Measurements from ENCODE around the gene HHIPL1.

HHIPL1 gene

DNA sequence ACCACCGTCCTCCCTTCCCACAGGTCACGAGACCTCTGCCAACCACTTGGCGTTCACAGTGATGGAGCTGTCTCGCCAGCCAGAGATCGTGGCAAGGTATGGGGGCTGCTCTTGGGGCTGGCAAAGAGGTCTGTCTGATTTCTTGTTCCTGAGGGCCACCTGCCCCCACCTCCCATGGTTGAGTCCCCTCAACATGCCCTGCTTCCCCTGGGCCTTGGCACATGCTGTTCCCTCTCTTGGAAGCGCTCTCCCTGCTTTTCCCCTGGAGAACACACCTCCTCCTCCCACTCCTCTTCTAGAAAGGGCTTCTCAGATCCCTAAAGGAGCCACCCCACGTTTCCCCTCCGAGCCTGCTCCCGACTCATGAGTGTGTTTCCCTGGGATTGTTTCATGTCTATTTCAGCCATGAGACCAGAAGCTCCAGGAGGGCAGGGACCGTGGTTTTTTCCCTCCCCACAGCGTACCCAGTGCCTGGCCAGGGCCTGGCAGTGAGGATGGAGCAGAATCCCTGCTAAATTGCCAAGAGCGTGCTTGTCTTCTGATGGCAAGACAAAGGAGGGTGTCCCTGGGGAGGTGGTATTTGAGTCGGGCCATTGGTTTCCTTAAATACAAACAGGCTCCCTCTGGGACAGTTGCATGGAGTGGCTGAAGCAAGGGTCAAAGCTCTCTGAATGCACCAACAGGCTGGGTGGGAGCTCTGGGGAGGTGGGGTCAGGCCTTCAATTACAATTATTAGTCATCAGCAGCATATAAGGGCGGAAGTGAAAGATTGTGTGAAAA, 73.3 kb downstream of the HHIPL1 start:
- DNase-seq: no peak

DNA sequence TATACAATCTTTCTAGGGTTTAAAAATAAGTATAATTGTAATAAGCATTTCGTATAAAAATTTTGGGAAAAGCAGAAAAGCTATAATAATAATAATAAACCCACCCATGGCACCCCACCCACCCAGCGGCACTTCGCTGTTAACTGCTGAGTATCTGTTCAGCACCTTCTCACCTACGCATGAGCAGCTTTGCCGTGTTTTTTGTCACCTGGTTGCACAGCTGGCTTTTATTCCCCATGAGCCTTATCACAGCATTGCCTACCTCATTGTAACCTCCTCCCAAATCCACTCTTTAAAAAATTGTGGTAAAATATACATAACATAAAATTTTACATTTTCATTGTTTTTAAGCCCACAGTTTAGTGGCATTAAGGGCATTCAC, 73.9 kb downstream of the HHIPL1 start:
- DNase-seq: no peak

DNA sequence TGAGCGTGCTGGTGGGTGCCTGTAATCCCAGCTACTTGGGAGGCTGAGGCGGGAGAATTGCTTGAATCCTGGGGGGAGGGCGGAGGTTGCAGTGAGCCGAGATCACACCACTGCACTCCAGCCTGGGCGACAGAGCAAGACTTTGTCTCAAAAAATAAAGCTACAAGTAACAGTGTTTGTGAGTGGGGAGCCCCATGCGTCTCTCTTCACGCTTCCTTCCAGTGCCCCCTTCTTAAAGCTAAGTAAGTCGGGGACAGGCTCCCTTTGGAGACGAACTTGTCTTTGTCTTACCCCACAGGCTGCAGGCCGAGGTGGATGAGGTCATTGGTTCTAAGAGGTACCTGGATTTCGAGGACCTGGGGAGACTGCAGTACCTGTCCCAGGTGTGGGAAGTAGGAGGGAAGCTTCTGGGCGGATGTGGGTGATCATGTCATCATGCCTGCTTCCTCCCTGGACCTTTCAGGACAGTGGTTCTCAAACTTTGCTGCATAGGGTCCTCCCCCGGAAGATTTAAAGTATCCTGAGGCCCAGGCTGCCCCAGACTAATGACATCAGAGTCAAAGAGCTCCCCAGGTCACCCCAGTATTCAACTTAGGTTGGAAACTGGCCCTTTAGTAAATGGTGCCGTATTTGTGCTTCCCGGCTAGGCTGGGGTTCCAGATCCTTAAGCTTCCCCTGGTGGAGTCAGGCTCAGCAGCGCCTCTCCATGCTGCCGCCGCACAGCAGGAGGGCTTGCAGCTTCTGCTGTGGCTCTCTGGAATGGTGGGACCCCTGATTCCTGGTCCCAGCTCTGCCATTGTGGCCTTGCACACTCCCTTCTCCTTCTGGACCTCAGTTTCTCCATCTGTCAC, 76.2 kb downstream of the HHIPL1 start:
- no peak for DNase-seq

DNA sequence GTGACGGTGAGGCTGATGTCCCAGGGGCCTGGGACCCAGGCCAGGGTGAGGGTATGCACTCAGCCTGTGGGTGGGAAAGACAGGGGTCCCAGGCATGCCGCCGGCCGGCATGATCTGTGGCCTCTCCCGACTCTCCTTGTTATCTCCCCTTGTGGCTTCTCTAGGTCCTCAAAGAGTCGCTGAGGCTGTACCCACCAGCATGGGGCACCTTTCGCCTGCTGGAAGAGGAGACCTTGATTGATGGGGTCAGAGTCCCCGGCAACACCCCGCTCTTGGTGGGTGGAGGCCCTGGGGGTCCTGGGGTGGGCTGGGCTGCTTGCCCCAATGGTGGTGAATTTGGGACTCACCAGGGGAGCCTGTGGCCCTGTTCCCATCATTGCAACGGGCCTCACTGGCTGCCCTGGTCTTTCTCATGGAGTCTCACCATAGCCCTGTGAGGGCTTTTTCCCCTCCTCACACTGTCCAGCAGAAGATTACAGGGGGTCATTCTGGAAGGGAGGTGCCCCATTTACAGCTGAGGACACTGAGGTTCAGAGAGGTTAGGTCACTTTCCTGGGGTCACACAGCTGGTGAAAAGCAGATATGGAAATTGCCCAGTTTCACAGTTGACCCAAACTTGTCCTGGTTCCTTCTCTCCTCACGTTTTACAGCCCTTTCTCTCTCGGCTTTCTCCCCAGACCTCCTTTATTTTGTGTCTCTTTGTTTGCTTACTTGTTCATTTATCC, 77.0 kb downstream of the HHIPL1 start:
- no peak for DNase-seq

DNA sequence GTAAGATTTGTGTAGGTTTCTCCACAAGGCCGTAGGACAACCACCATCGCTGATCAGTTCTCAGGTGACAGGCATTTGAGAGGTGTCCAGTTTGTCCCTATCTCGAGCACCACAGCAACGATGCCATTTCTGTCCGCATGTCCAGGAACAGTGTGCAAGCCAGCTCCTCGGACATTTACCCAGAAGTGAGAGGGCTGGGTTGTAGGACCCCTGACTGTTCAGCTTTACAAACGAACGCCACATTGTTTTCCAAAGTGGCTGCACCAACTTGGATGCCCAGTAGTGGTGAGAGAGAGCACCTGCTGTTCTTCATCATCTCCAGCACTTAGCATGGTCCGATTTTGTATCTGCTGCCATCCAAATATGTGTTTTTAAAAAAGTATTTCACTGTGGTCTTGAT, 77.8 kb downstream of the HHIPL1 start:
- no peak for DNase-seq

DNA sequence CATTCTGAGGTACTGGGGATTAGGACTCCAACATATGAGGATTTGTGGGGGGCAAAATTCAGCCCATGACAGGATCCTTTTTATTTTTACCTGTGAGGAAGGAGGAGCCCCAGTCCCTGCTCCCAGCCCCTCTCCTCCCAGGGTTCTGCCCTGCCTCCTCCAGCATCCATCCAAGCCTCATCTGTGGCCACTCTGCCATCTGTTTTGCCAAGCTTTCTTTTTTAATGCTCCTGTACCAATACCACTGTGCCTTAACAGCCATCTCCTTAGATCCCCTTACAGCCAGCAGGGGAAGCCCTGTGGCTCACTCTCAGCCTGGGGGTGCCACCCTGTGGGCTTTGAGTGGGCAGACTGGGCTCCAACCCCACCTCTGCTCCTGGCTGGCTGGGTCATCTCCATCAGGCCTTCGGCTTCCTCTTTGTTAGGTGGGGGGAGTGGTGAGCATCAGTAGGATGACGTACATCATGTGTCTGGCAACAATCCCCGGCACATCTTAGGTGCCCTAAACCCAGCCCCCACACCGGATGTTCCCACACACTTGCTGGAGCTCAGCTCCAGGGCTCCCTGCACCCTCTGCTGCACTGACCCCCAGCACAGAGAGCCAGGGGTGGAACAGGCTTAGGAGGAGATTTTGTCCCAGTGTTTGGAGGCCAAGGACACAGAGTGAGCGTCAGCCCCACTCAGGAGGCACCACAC, 79.4 kb downstream of the HHIPL1 start:
- peak; percentile 10 for DNase-seq

DNA sequence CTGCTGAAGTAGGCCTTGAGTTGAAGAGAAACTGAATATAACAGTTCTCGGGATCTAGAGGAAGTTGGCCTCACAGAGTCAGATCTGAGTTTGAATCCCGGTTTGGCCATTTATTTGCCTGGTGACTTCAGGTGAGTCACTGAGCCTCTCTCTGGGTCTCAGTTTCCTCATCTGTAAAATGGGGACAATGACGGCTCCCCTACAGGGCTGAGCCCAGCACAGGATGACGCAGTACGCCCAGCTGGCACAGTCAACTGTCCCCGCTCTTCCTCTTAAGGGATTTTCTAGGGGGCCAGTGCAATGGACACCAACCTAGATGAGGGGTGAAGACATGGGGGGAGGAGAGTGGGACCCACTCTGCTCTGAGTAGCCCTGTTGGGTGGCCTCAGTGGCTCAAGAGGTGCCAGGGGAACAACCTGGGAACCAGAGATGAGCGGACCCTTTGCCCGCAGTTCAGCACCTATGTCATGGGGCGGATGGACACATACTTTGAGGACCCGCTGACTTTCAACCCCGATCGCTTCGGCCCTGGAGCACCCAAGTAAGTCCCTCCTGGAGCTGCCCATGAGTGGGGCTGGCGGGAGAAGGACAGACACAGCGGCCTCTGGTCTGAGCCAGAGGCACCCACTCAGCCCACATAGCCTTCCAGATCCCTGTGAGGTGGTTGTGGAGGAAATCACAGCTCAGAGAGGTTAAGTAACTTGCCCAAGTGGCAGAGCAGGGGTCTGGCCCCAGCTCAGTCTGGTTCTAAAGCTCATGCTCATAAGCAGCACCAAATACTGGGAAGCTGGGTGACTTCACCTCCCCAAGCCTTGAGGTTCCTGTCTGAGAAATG, 80.2 kb downstream of the HHIPL1 start:
- no peak for DNase-seq

DNA sequence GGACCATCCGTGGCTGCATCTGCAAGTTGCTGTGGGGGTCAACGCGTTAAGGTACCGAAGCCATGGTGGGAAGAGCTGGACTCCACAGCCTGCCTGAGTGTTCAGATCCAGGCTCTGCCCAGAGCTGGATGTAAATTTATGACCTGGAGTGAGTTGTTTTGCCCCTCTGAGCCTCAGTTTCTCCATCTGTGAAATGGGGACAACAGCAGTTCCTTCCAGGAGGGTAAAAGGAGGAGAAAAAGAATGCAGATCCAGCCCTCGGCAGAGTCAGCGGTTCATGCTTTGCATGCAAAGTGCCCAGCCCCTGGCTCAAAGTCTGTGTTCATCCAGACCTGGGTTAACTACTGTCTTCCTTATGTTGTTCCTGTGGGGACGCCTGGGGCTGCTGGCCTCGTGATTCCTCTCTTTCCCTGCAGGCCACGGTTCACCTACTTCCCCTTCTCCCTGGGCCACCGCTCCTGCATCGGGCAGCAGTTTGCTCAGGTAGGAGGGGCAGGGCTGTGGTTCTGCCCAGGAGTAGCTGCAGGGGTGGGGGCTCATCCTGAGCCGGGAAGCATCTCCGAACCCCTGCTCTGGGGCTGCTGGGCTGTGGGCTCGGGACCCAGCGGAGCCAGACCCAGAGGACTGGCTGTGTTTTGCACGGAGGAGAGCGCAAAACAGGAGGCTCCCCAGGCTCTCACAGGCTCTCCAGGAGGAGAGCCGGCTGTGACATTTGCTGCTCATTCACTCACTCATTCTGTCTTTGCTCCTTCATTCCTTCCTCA, 81.0 kb downstream of the HHIPL1 start:
- DNase-seq: no peak

DNA sequence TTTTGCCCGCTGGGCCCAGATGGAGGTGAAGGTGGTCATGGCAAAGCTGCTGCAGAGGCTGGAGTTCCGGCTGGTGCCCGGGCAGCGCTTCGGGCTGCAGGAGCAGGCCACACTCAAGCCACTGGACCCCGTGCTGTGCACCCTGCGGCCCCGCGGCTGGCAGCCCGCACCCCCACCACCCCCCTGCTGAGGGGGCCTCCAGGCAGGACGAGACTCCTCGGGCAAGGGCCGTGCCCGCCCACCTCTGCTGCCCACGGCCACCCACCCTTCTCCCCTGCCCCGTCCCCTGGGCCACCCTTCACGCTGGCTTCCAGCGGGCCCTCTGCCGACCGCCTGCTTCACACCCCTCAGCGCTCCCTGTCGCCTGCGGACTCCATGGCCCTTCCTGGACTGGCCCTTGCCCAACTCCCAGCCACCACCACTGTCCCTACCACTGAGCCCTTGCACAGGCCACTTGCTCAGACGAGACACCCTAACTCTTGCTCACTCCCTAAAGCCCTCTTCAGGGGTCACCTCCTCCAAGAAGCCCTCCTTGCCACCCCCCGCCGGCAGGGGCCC, 81.7 kb downstream of the HHIPL1 start:
- DNase-seq: no peak

DNA sequence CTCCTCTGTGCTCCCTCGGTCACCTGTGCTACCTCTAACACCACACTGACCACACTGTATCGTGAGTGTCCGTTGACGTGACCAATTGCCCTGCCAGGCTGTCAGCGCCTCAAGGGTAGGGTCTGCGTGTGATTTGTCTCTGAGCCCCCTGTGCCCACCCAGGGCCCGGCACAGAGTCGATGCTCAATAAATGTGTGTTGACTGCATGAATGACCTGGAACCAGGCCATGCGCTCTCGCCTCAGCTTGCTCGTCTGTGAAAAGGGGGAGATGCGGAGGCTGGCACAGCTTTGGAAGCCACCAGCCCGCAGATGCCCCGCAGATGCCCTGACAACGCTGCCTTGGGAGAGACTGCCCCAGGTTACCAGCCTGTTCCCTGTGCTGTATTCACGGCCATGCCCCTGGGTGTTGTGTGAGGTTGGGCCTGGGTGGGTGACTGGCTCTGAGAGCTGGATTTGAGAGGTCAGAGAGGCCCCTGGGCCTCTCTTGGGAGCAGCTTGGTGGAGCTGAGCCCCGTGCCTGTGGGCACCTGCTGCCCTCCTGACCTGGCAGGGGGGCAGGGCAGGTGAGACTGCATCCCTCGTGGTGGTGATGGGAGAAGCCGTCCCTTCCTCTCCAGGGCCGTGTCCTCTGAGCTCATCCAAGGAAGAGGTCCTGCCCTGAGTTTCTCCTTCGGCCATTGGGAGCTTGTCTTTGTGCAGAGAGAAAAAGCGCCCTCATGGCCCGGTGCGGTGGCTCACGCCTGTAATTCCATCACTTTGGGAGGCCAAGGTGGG, 82.4 kb downstream of the HHIPL1 start:
- DNase-seq: no peak

DNA sequence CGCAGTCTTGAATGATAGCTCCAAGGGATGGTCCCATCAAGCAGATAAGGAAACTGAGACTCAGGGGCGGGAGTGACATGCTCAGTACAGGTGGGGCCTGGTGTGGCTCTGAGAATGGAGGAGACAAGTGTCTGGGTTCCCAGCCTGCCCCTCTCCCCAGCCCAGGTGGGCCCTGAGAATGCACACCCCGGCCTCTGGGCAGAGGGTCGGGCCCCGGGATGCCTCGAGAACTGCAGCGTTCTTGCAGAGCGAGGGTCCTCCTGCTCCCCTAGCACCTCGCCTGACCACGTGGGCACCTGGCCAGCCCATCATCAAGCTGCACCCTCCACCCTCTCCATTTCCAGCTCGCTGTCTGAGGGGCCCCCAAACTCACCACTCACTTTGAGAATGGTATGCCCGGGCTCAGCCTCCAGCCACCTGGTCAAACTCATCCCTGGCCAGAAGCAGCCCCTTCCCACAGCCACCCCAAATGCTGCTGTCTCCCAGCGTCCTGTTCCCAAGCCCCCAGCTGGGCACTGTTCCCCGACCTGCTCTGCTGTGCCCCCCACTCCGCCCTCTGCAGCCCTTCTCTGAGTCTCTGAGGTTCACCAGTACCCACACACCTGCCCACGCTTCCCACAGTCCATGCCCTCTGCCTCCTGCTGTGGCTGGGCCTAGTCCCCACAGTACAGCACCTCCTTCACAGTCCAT, 83.4 kb downstream of the HHIPL1 start:
- no peak for DNase-seq

DNA sequence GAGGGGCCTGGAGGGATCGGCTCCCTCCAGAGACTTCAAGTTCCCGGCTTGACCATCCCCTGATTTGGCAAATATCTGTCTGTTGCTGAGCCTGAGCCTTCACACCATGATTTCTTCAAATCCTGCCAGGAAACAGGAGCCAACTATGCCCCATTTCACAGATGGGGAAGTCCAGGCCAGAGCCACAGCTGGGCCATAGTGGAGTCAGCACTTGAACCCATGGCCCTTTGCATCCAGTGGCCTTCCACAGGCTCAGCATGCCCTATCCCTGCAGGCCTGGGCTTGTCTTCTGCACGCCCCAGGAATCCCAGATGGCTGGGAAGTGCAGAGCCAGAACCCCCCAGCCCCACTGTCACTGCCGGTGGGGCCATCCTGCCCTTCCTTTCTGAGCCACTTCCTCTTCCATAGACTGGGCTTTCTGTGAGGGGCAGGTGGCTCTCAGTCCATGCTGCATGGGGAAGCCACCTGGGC, 84.1 kb downstream of the HHIPL1 start:
- DNase-seq: no peak
